ENCODE results near the gene UPK3A.

- TF ChIP-seq CTCF (conservative IDR thresholded peaks at IDR 0.05) (no peak), EZH2 (IDR thresholded peaks at IDR 0.05; ENCODE audit: low read depth) (no peak)
These were observed 13.0 kb upstream of the UPK3A start for GRCh38 chr22:45271667-45272201.
